Panc1 (cell line): ENCODE measurements around the gene WDR82.

Experiments
- CTCF ChIP-seq: fragments of 450-650 bp; IDR thresholded peaks from 2 replicates; pipeline ENCODE4 v1.5.1; 2017; ENCODE audit warnings: mild to moderate bottlenecking
- POLR2AphosphoS5 ChIP-seq: IDR thresholded peaks from 2 replicates; pipeline ENCODE4 v1.6.1; 2012; ENCODE audit warnings: mild to moderate bottlenecking, low read depth, low read length, moderate library complexity
- SIN3A ChIP-seq: IDR thresholded peaks from 2 replicates; pipeline ENCODE4 v1.6.1; 2012; ENCODE audit warnings: low read depth, mild to moderate bottlenecking, low read length, moderate library complexity, borderline replicate concordance; ENCODE audit not compliant: insufficient read depth
- TCF7L2 ChIP-seq: IDR thresholded peaks from 2 replicates; pipeline ENCODE4 v1.6.1; 2011; ENCODE audit warnings: mild to moderate bottlenecking, low read depth, low read length, inconsistent platforms
- TF ChIP-seq, protein P1 (sequence below), 2 experiments: IDR thresholded peaks; 2 replicates each; pipeline ENCODE4 v1.6.1; 2011 to 2012; ENCODE audit warnings: low read depth in 2 of 2, control low read depth in 1 of 2, low read length in 1 of 2, mild to moderate bottlenecking in 1 of 2, moderate library complexity in 1 of 2; ENCODE audit not compliant: insufficient read depth in 1 of 2

GRCh38 chr3:52233108-52233591 lies 45.3 kb downstream of the WDR82 start:
- TF ChIP-seq CTCF (0 out of 2 replicates have a peak, but pooled peaks have one; percentile 1), POLR2AphosphoS5 (no peak), SIN3A (no peak), TCF7L2 (no peak)
- TF ChIP-seq, protein P1, sequence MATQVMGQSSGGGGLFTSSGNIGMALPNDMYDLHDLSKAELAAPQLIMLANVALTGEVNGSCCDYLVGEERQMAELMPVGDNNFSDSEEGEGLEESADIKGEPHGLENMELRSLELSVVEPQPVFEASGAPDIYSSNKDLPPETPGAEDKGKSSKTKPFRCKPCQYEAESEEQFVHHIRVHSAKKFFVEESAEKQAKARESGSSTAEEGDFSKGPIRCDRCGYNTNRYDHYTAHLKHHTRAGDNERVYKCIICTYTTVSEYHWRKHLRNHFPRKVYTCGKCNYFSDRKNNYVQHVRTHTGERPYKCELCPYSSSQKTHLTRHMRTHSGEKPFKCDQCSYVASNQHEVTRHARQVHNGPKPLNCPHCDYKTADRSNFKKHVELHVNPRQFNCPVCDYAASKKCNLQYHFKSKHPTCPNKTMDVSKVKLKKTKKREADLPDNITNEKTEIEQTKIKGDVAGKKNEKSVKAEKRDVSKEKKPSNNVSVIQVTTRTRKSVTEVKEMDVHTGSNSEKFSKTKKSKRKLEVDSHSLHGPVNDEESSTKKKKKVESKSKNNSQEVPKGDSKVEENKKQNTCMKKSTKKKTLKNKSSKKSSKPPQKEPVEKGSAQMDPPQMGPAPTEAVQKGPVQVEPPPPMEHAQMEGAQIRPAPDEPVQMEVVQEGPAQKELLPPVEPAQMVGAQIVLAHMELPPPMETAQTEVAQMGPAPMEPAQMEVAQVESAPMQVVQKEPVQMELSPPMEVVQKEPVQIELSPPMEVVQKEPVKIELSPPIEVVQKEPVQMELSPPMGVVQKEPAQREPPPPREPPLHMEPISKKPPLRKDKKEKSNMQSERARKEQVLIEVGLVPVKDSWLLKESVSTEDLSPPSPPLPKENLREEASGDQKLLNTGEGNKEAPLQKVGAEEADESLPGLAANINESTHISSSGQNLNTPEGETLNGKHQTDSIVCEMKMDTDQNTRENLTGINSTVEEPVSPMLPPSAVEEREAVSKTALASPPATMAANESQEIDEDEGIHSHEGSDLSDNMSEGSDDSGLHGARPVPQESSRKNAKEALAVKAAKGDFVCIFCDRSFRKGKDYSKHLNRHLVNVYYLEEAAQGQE (IDR thresholded peaks at IDR 0.05; ENCODE audit: insufficient read depth in 1 of 2, low read depth in 2 of 2, low read length in 1 of 2) = no peak
